Brain microvascular endothelial cell (primary cell): ENCODE results near the gene UBE2E2.

Source experiments
- DNase-seq: peaks from one replicate; pipeline ENCODE4 v3.0.0-alpha.2; 2020
- H3K27ac ChIP-seq: fragments of 250-450 bp; sonication (Bioruptor Pico); 2 replicates; pipeline ENCODE4 v1.5.1; 2020; ENCODE audit warnings: mild to moderate bottlenecking, moderate library complexity
- H3K27me3 ChIP-seq: fragments of 250-450 bp; sonication (Bioruptor Pico); replicated peaks from 2 replicates; pipeline ENCODE4 v1.5.1; 2020; ENCODE audit warnings: mild to moderate bottlenecking
- H3K36me3 ChIP-seq: fragments of 250-450 bp; sonication (Bioruptor Pico); replicated peaks from 2 replicates; pipeline ENCODE4 v1.5.1; 2020; ENCODE audit warnings: mild to moderate bottlenecking
- H3K4me3 ChIP-seq: 2 replicates; pipeline ENCODE4 v1.5.1; 2011; ENCODE audit warnings: low read depth, mild to moderate bottlenecking, control low read depth, low read length, moderate library complexity
- in situ Hi-C: cut with HindIII; loops from 2 replicates; pipeline ENCODE4 v1.10.0; 2017; ENCODE audit warnings: low sequenced_read_pairs, low pct_ligation_motif_present
- TF ChIP-seq, protein P1 (sequence below): IDR thresholded peaks from 2 replicates; pipeline ENCODE4 v1.5.1; 2011; ENCODE audit warnings: low read depth, mild to moderate bottlenecking, moderate library complexity, low read length, control low read depth, inconsistent platforms; ENCODE audit errors: missing control alignments

UBE2E2 gene

DNA sequence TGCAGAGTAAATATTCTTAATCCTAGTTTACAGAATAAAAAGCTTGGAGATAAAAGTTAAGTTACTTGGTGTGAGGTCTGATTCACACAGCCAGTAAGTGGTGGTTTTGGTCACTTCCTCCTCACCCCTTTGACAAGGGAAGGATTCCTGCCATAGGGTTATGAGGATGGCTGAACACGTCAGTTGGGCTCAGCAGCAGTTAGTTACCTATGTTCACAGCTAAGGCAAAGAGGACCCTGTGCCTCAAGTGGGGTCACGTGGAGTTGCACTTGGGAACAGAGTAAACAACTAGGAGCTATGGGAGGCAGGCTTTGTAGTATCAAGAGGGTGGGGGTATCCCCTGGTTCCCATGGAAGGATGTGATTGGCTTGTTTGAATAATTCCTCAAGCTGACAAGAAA lies 232.2 kb downstream of the UBE2E2 start:
- in situ Hi-C loops, result no loop called here
- no peak overlapping the region for H3K4me3 ChIP-seq
- DNase-seq, result no peak
- no peaks in the 10 kb centered on the region for H3K36me3 ChIP-seq
- H3K27me3 ChIP-seq, result no peaks in the 10 kb centered on the region
- no peak overlapping the region for H3K27ac ChIP-seq
- TF ChIP-seq, protein P1, sequence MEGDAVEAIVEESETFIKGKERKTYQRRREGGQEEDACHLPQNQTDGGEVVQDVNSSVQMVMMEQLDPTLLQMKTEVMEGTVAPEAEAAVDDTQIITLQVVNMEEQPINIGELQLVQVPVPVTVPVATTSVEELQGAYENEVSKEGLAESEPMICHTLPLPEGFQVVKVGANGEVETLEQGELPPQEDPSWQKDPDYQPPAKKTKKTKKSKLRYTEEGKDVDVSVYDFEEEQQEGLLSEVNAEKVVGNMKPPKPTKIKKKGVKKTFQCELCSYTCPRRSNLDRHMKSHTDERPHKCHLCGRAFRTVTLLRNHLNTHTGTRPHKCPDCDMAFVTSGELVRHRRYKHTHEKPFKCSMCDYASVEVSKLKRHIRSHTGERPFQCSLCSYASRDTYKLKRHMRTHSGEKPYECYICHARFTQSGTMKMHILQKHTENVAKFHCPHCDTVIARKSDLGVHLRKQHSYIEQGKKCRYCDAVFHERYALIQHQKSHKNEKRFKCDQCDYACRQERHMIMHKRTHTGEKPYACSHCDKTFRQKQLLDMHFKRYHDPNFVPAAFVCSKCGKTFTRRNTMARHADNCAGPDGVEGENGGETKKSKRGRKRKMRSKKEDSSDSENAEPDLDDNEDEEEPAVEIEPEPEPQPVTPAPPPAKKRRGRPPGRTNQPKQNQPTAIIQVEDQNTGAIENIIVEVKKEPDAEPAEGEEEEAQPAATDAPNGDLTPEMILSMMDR, result no peak

DNA sequence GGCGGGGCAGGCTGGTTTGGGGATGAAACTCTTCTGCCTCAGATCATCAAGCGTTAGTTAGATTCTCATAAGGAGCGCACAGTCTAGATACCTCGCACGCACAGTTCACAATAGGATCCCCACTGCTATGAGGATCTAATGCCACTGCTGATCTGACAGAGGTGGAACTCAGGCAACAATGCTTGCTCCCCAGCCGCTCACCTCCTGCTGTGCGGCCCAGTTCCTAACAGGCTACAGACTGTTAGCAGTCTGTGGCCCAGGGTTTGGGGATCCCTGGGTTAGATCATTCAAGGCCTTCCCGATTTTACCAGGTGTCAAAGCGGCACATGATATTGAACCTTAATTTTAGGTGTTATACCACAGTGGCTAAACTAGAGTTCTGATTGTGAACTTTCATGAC lies 232.8 kb downstream of the UBE2E2 start:
- H3K27me3 ChIP-seq, result no peaks in the 10 kb centered on the region
- DNase-seq, result no peak
- no peak overlapping the region for H3K4me3 ChIP-seq
- no peaks in the 10 kb centered on the region for H3K36me3 ChIP-seq
- no peak overlapping the region for H3K27ac ChIP-seq
- TF ChIP-seq, protein P1, result no peak
- in situ Hi-C loops, result no loop called here

DNA sequence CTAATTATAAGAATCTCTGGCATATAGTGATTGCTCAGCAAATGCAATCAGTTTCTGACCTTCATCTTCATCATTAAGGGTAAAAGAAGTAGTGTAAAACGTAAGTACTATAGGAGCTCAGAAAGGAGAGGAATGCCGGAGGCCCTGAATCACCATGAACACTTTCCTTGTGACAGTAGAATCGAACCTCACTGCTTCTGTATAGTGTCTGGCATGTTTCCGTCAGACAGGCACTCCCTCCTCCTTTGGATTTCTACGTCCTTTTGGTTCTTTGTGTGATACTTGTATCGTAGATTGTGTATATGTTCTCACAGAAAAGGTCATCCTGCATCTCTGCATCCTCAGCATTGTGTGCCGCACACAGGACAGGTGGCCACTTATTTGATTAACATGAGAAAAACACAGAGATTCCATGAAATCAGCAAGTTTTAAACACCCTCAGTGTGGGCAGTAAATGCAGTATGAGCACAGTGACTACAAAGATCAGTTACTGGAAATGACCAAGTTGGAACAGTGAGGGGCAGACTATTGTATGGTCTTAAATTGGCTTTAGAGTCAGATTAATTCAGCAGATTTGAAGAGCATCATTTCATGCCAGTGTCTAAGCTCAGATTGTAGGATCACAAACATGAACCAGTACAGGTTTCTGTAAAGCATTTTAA lies 234.5 kb downstream of the UBE2E2 start:
- Histone ChIP-seq H3K36me3 (no peaks in the 10 kb centered on the region), H3K27me3 (no peaks in the 10 kb centered on the region), H3K4me3 (no peak overlapping the region), H3K27ac (no peak overlapping the region)
- in situ Hi-C loops, result no loop called here
- no peak for DNase-seq
- TF ChIP-seq, protein P1, result no peak

DNA sequence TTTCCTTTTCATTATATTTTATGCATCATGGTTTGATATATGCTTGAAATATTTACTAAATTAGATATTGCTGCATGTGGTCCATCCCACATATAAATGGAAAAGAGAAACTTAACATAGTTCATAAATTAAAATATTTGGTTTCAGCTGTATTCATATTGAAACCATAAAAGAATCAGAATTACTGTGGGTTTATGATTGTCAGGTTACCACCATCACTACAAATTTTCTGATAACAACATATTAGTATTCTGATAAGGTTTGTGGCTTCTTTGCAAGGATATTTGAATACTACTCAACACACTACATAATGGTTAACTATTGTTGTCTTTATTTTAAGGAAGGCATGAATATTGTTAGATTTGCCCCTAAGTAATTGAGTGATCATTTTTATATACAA lies 235.5 kb downstream of the UBE2E2 start:
- in situ Hi-C loops, result no loop called here
- no peak overlapping the region for H3K4me3 ChIP-seq
- DNase-seq, result no peak
- no peaks in the 10 kb centered on the region for H3K27me3 ChIP-seq
- no peak overlapping the region for H3K27ac ChIP-seq
- no peaks in the 10 kb centered on the region for H3K36me3 ChIP-seq
- TF ChIP-seq, protein P1, result no peak

DNA sequence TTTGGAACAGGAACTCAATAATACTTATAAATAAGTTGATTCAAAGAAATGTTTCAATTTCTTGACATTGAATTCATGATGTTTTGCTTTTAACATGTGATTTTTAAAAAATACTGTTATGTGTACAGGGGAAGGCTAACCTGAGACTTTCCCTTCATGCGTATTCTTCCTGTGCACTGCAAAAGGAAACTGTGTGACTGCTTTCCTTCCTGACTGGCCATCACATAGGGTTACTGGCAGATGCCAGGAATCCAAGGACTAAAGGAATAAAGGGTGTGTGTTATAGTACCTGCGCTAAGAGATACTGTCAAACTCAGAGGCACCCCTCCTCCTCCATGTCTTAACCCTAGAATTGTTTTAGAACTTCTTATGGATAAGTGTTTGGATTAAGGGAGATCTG lies 236.0 kb downstream of the UBE2E2 start:
- TF ChIP-seq, protein P1, result no peak
- H3K4me3 ChIP-seq, result no peak overlapping the region

More for the DNA sequence above, 236.0 kb downstream of the UBE2E2 start:
- Histone ChIP-seq H3K36me3 (no peaks in the 10 kb centered on the region), H3K27me3 (no peaks in the 10 kb centered on the region), H3K27ac (no peak overlapping the region)
- no peak for DNase-seq
- in situ Hi-C loops, result no loop called here
